Esophagus squamous epithelium (tissue), 4 donors: ENCODE results near the gene PKP4.

Experiments used
- POLR2A ChIP-seq, 4 donors: fragments of 450-650 bp; IDR thresholded peaks; one replicate each; pipeline ENCODE4 v1.6.1; 2017; ENCODE audit warnings: antibody characterized with exemption in 4 of 4, mild to moderate bottlenecking in 4 of 4, moderate library complexity in 3 of 4
- TF ChIP-seq, protein P1 (sequence below), 6 experiments: fragments of 450-650 bp in 4 of 6; fragments of 200-600 bp in 2 of 6; sonication (generic) in 2 of 6; IDR thresholded peaks; one replicate each; pipeline ENCODE4 v1.5.1; 2016 to 2019; ENCODE audit warnings: antibody characterized with exemption in 6 of 6, mild to moderate bottlenecking in 4 of 6, moderate library complexity in 4 of 6

DNA sequence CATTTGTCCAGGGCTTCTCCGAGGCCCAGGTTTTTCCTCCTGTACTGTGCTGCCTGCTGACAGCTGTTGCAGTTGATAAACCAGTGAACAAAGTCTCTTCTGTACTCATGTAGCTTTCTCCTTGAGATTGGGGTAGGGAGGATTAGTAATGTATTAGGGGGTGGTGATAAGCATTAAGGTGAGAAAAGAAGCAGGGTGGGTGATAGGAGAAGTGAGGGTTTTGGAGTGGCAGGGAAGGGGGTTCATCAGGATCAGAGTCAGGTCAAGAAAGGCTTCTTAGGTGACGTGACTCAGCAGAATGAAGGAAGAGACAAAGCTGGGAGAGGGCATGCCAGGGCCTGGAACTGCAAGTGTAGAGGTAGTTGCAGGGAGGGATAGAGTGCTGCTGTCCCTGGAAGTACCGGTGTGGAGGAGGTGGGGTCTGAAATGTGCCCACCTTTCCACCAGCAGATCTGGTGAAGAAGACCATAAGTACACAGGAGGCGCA, 48.7 kb downstream of the PKP4 start:
- TF ChIP-seq, protein P1, sequence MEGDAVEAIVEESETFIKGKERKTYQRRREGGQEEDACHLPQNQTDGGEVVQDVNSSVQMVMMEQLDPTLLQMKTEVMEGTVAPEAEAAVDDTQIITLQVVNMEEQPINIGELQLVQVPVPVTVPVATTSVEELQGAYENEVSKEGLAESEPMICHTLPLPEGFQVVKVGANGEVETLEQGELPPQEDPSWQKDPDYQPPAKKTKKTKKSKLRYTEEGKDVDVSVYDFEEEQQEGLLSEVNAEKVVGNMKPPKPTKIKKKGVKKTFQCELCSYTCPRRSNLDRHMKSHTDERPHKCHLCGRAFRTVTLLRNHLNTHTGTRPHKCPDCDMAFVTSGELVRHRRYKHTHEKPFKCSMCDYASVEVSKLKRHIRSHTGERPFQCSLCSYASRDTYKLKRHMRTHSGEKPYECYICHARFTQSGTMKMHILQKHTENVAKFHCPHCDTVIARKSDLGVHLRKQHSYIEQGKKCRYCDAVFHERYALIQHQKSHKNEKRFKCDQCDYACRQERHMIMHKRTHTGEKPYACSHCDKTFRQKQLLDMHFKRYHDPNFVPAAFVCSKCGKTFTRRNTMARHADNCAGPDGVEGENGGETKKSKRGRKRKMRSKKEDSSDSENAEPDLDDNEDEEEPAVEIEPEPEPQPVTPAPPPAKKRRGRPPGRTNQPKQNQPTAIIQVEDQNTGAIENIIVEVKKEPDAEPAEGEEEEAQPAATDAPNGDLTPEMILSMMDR (IDR thresholded peaks at IDR 0.05), result no peak
- no peak for TF ChIP-seq POLR2A (IDR thresholded peaks at IDR 0.05)
